BLaER1 treated with 17β-estradiol and CSF1 and Interleukin-3, amounts not matched to agents 10 nM and 100 nM (cell line): ENCODE results near the gene KIF14.

Experiments used
- H3K27ac ChIP-seq, 11 experiments: shearing (Covaris generic); formaldehyde crosslinking; 2 replicates each; pipeline ENCODE4 v1.8.1; 2022
- H3K27me3 ChIP-seq, 11 experiments: shearing (Covaris generic); formaldehyde crosslinking; 2 replicates each; pipeline ENCODE4 v1.8.1; 2022
- H3K36me3 ChIP-seq, 11 experiments: shearing (Covaris generic); formaldehyde crosslinking; 2 replicates each; pipeline ENCODE4 v1.8.1; 2022
- H3K4me1 ChIP-seq, 10 experiments: shearing (Covaris generic); formaldehyde crosslinking; 2 replicates each; pipeline ENCODE4 v1.8.1; 2022
- H3K4me2 ChIP-seq, 11 experiments: shearing (Covaris generic); formaldehyde crosslinking; 2 replicates each; pipeline ENCODE4 v1.8.1; 2022
- H3K4me3 ChIP-seq, 10 experiments: shearing (Covaris generic); formaldehyde crosslinking; 2 replicates each; pipeline ENCODE4 v1.8.1; 2022
- H3K9ac ChIP-seq, 11 experiments: shearing (Covaris generic); formaldehyde crosslinking; 2 replicates each; pipeline ENCODE4 v1.8.1; 2022
- H3K9me3 ChIP-seq, 11 experiments: shearing (Covaris generic); formaldehyde crosslinking; replicated peaks in 1 of 11; 2 replicates each; pipeline ENCODE4 v1.8.1; 2022
- H4K20me1 ChIP-seq, 11 experiments: shearing (Covaris generic); formaldehyde crosslinking; 2 replicates each; pipeline ENCODE4 v1.8.1; 2022
- Cebpa-rat ChIP-seq, 11 experiments: shearing (Covaris generic); IDR thresholded peaks; 2 replicates each; pipeline ENCODE4 v1.8.1; 2022

Gene KIF14

GRCh38 chr1:200627575-200628222 is 7.1 kb upstream of the KIF14 start:
- Histone ChIP-seq H3K27me3 (no peaks in the 10 kb centered on the region), H3K27ac (peak overlapping the region in 3 of 11 experiments; percentile 33 to 68 (median 55); a peak in 7 of 22 replicates), H3K4me2 (peak overlapping the region in 5 of 11 experiments; percentile 49 to 95 (median 77); a peak in 11 of 22 replicates), H3K9ac (peak overlapping the region in 2 of 11 experiments; percentile 37 to 45; a peak in 2 of 22 replicates), H3K4me1 (peaks cover 6 to 62% (median 28%) of the 10 kb centered on the region in 10 experiments; a peak in 19 of 20 replicates), H3K4me3 (no peak overlapping the region), H4K20me1 (no peaks in the 10 kb centered on the region), H3K36me3 (no peaks in the 10 kb centered on the region), H3K9me3 (no peaks in the 10 kb centered on the region)
- TF ChIP-seq Cebpa-rat (IDR thresholded peaks at IDR 0.05), result no peak

GRCh38 chr1:200626853-200627534 is 6.4 kb upstream of the KIF14 start:
- peaks cover 7 to 68% (median 29%) of the 10 kb centered on the region in 10 experiments for H3K4me1 ChIP-seq
- H3K9me3 ChIP-seq, result no peaks in the 10 kb centered on the region
- no peaks in the 10 kb centered on the region for H3K36me3 ChIP-seq
- no peaks in the 10 kb centered on the region for H3K27me3 ChIP-seq
- no peaks in the 10 kb centered on the region for H4K20me1 ChIP-seq
- peak overlapping the region in 4 of 11 experiments; percentile 56 to 95 (median 77); a peak in 7 of 22 replicates for H3K4me2 ChIP-seq
- H3K9ac ChIP-seq, result peak overlapping the region in 1 of 11 experiments; percentile 25; a peak in 1 of 22 replicates
- H3K27ac ChIP-seq, result peak overlapping the region in 3 of 11 experiments; percentile 20 to 68 (median 55); a peak in 2 of 22 replicates
- TF ChIP-seq Cebpa-rat (IDR thresholded peaks at IDR 0.05), result no peak
- no peak overlapping the region for H3K4me3 ChIP-seq

GRCh38 chr1:200625381-200625824 is 4.9 kb upstream of the KIF14 start:
- no peak overlapping the region; a peak in 1 of 22 replicates for H3K9ac ChIP-seq

GRCh38 chr1:200624679-200625335 is 4.3 kb upstream of the KIF14 start:
- H3K4me2 ChIP-seq, result peak overlapping the region in 9 of 11 experiments; percentile 25 to 65 (median 55); a peak in 16 of 22 replicates
- no peak overlapping the region for H3K4me3 ChIP-seq
- no peaks in the 10 kb centered on the region for H3K9me3 ChIP-seq
- H3K4me1 ChIP-seq, result peaks cover 23 to 81% (median 40%) of the 10 kb centered on the region in 10 experiments
- H4K20me1 ChIP-seq, result no peaks in the 10 kb centered on the region
- no peaks in the 10 kb centered on the region for H3K36me3 ChIP-seq
- H3K27ac ChIP-seq, result peak overlapping the region in 8 of 11 experiments; percentile 10 to 67 (median 34); a peak in 10 of 22 replicates
- peak overlapping the region in 3 of 11 experiments; percentile 3 to 36 (median 26); a peak in 3 of 22 replicates for H3K9ac ChIP-seq
- H3K27me3 ChIP-seq, result no peaks in the 10 kb centered on the region
- TF ChIP-seq Cebpa-rat (IDR thresholded peaks at IDR 0.05), result no peak

More at GRCh38 chr1:200625381-200625824, 4.9 kb upstream of the KIF14 start:
- no peak overlapping the region for H3K4me3 ChIP-seq
- no peak for TF ChIP-seq Cebpa-rat (IDR thresholded peaks at IDR 0.05)
- no peaks in the 10 kb centered on the region for H3K9me3 ChIP-seq
- peaks cover 17 to 75% (median 37%) of the 10 kb centered on the region in 10 experiments for H3K4me1 ChIP-seq
- H4K20me1 ChIP-seq, result no peaks in the 10 kb centered on the region
- H3K4me2 ChIP-seq, result peak overlapping the region in 7 of 11 experiments; percentile 25 to 65 (median 56); a peak in 9 of 22 replicates
- H3K27me3 ChIP-seq, result no peaks in the 10 kb centered on the region
- H3K27ac ChIP-seq, result peak overlapping the region in 7 of 11 experiments; percentile 12 to 67 (median 34); a peak in 10 of 22 replicates
- H3K36me3 ChIP-seq, result no peaks in the 10 kb centered on the region

DNA sequence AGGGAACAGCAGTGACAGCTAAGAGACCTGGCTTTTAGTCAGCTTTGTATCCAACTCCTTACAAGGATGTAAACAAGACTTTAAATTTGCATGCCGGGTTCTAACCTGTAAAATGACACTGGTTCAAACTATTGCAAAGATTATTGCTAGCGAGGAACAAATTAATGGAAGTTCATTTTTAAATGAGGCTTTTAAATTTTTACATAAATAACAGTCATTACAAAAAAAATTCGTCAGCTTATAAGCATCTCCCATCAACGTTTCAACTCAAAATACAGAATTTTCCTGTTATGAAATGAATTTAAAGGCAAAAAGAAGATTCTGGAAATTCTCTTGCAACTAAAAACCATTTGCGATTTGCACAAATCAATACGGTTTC is 668 bp downstream of the KIF14 start:
- peak overlapping the region in 10 of 11 experiments; percentile 73 to 93 (median 88); a peak in 19 of 22 replicates for H3K27ac ChIP-seq
- H3K4me2 ChIP-seq, result peak overlapping the region; percentile 69 to 92 (median 87)
- no peaks in the 10 kb centered on the region for H4K20me1 ChIP-seq
- no peak for TF ChIP-seq Cebpa-rat (IDR thresholded peaks at IDR 0.05)
- H3K9me3 ChIP-seq, result no peaks in the 10 kb centered on the region
- H3K4me1 ChIP-seq, result peaks cover 24 to 44% (median 29%) of the 10 kb centered on the region in 10 experiments
- peak overlapping the region; percentile 66 to 91 (median 77) for H3K4me3 ChIP-seq
- no peaks in the 10 kb centered on the region for H3K27me3 ChIP-seq
- H3K36me3 ChIP-seq, result peaks cover 0 to 41% (median 31%) of the 10 kb centered on the region in 11 experiments; a peak in 18 of 22 replicates
- peak overlapping the region; percentile 81 to 93 (median 87) for H3K9ac ChIP-seq

GRCh38 chr1:200610846-200611245 is 9.7 kb downstream of the KIF14 start:
- H3K9me3 ChIP-seq, result no peaks in the 10 kb centered on the region
- H3K9ac ChIP-seq, result no peak overlapping the region
- peaks cover 7 to 99% (median 81%) of the 10 kb centered on the region in 11 experiments; a peak in 19 of 22 replicates for H3K36me3 ChIP-seq
- H3K27me3 ChIP-seq, result no peaks in the 10 kb centered on the region
- no peaks in the 10 kb centered on the region for H4K20me1 ChIP-seq
- H3K27ac ChIP-seq, result no peak overlapping the region
- peak overlapping the region in 2 of 11 experiments; percentile 14 to 16; a peak in 2 of 22 replicates for H3K4me2 ChIP-seq
- H3K4me3 ChIP-seq, result no peak overlapping the region
- TF ChIP-seq Cebpa-rat (IDR thresholded peaks at IDR 0.05), result no peak
- peaks cover 0 to 7% (median 0%) of the 10 kb centered on the region in 10 experiments; a peak in 2 of 20 replicates for H3K4me1 ChIP-seq

DNA sequence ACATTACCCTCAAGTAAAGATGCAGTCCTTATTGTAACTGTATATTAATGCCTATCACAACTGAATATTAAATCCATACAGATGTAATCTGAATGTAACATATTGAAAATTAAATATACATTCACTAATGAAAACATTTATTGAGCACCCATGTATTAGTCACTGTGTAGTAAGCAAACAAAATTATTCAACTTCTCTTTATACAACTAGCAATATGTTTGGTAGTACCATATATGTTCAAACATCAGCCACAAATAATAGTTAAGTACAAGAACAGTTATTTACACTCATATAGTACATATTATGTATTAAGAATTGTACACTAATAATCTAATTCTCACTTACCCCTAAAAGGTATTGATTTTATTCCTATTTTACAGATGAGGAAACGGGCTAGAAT is 17.9 kb downstream of the KIF14 start:
- no peak for TF ChIP-seq Cebpa-rat (IDR thresholded peaks at IDR 0.05)

DNA sequence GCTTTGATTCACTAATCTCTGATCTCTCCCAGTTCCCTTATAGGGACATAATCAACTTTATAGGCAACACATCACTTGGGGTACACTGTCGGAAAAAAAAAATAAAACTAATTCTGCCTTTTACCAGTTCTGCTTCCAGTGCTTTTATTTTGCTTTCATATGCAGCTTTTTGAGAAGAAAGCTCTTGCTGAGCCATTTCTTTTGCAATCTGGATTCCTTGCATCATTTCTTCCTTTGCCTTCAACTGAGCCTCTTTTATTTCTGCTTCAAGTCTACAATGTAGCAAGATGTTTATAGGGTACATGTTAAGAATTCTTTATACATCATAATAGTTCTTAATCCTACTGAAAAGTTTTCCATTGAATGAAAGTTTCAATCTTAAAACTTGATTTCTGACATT is 30.6 kb downstream of the KIF14 start:
- no peaks in the 10 kb centered on the region for H3K27me3 ChIP-seq
- peak overlapping the region in 1 of 11 experiments; percentile 22; a peak in 2 of 22 replicates for H3K9ac ChIP-seq
- H3K4me3 ChIP-seq, result no peak overlapping the region
- no peak for TF ChIP-seq Cebpa-rat (IDR thresholded peaks at IDR 0.05)
- H3K9me3 ChIP-seq, result no peaks in the 10 kb centered on the region
- H3K36me3 ChIP-seq, result peaks cover 0 to 94% (median 69%) of the 10 kb centered on the region in 11 experiments; a peak in 19 of 22 replicates
- peaks cover 14 to 38% (median 22%) of the 10 kb centered on the region in 10 experiments for H3K4me1 ChIP-seq
- peak overlapping the region in 7 of 11 experiments; percentile 6 to 78 (median 56); a peak in 7 of 22 replicates for H3K27ac ChIP-seq
- H4K20me1 ChIP-seq, result no peaks in the 10 kb centered on the region
- peak overlapping the region in 4 of 11 experiments; percentile 51 to 86 (median 65); a peak in 7 of 22 replicates for H3K4me2 ChIP-seq

More for the DNA sequence above, 17.9 kb downstream of the KIF14 start:
- H3K9ac ChIP-seq, result no peak overlapping the region
- no peaks in the 10 kb centered on the region for H4K20me1 ChIP-seq
- no peaks in the 10 kb centered on the region for H3K9me3 ChIP-seq
- H3K4me1 ChIP-seq, result no peaks in the 10 kb centered on the region
- peaks cover 5 to 92% (median 85%) of the 10 kb centered on the region in 11 experiments; a peak in 20 of 22 replicates for H3K36me3 ChIP-seq
- H3K4me2 ChIP-seq, result no peak overlapping the region
- H3K27me3 ChIP-seq, result no peaks in the 10 kb centered on the region
- no peak overlapping the region for H3K4me3 ChIP-seq
- no peak overlapping the region for H3K27ac ChIP-seq
